IPS-18a (cell line): ENCODE measurements around the gene IL17RC.
"Not testable (repeated sequence)": the region's sequence is repeated elsewhere in the genome, so short reads cannot be mapped to it uniquely, and the experiment has no call there.

ENCODE experiments used
- H3K27ac ChIP-seq: one replicate; pipeline ENCODE4 v1.5.1; 2013; ENCODE audit warnings: low read length
- H3K27me3 ChIP-seq: one replicate; pipeline ENCODE4 v1.6.1; 2013; ENCODE audit warnings: mild to moderate bottlenecking, low read length; ENCODE audit not compliant: control insufficient read depth, insufficient read depth
- H3K36me3 ChIP-seq: one replicate; pipeline ENCODE4 v1.6.1; 2013; ENCODE audit warnings: low read depth, low read length; ENCODE audit not compliant: control insufficient read depth
- H3K4me1 ChIP-seq: one replicate; pipeline ENCODE4 v1.6.1; 2013; ENCODE audit warnings: low read depth, low read length; ENCODE audit not compliant: control insufficient read depth
- H3K4me3 ChIP-seq: one replicate; pipeline ENCODE4 v1.5.1; 2013; ENCODE audit warnings: low read length
- H3K9ac ChIP-seq: one replicate; pipeline ENCODE4 v1.6.1; 2013; ENCODE audit warnings: mild to moderate bottlenecking, low read length, moderate library complexity
- H3K9me3 ChIP-seq: one replicate; pipeline ENCODE4 v1.6.1; 2013; ENCODE audit warnings: low read depth, low read length; ENCODE audit not compliant: control insufficient read depth

Gene IL17RC

GRCh38 chr3:9883706-9884554 is 33.0 kb upstream of the IL17RC start:
- H3K27ac ChIP-seq, result no peak overlapping the region

GRCh38 chr3:9884555-9885165 is 32.2 kb upstream of the IL17RC start:
- Histone ChIP-seq H3K9ac (no peak overlapping the region), H3K4me3 (no peak overlapping the region), H3K4me1 (no peaks in the 10 kb centered on the region), H3K9me3 (no peaks in the 10 kb centered on the region), H3K27ac (no peak overlapping the region), H3K27me3 (no peaks in the 10 kb centered on the region), H3K36me3 (no peaks in the 10 kb centered on the region)

More at GRCh38 chr3:9883706-9884554, 33.0 kb upstream of the IL17RC start:
- Histone ChIP-seq H3K4me3 (no peak overlapping the region), H3K9me3 (no peaks in the 10 kb centered on the region), H3K27me3 (no peaks in the 10 kb centered on the region), H3K9ac (no peak overlapping the region), H3K36me3 (no peaks in the 10 kb centered on the region), H3K4me1 (no peaks in the 10 kb centered on the region)

GRCh38 chr3:9886328-9886727 is 30.6 kb upstream of the IL17RC start:
- no peak overlapping the region for H3K4me3 ChIP-seq
- no peaks in the 10 kb centered on the region for H3K36me3 ChIP-seq
- H3K4me1 ChIP-seq, result no peaks in the 10 kb centered on the region
- no peak overlapping the region for H3K9ac ChIP-seq
- H3K27me3 ChIP-seq, result no peaks in the 10 kb centered on the region
- no peaks in the 10 kb centered on the region for H3K9me3 ChIP-seq
- H3K27ac ChIP-seq, result no peak overlapping the region

- Histone ChIP-seq H3K27me3 (no peaks in the 10 kb centered on the region), H3K4me1 (peaks cover 3% of the 10 kb centered on the region), H3K4me3 (no peak overlapping the region), H3K9ac (no peak overlapping the region), H3K9me3 (no peaks in the 10 kb centered on the region), H3K36me3 (peaks cover 2% of the 10 kb centered on the region), H3K27ac (no peak overlapping the region)
Measured at GRCh38 chr3:9887480-9887879, 29.4 kb upstream of the IL17RC start.

GRCh38 chr3:9888540-9888939 is 28.4 kb upstream of the IL17RC start:
- Histone ChIP-seq H3K9ac (no peak overlapping the region), H3K4me3 (no peak overlapping the region), H3K27me3 (no peaks in the 10 kb centered on the region), H3K27ac (no peak overlapping the region), H3K36me3 (peaks cover 12% of the 10 kb centered on the region), H3K9me3 (no peaks in the 10 kb centered on the region), H3K4me1 (peaks cover 3% of the 10 kb centered on the region)

- peaks cover 16% of the 10 kb centered on the region for H3K36me3 ChIP-seq
- H3K4me1 ChIP-seq, result peaks cover 3% of the 10 kb centered on the region
- no peaks in the 10 kb centered on the region for H3K27me3 ChIP-seq
- no peak overlapping the region for H3K27ac ChIP-seq
- H3K9ac ChIP-seq, result no peak overlapping the region
- H3K4me3 ChIP-seq, result no peak overlapping the region
- H3K9me3 ChIP-seq, result no peaks in the 10 kb centered on the region
Measured at GRCh38 chr3:9889405-9889804, 27.5 kb upstream of the IL17RC start.

GRCh38 chr3:9890249-9891071 is 26.4 kb upstream of the IL17RC start, which contains the start of gene JAGN1:
Gene JAGN1 (plus strand): TSS chr3:9890610. CDS start chr3:9890723, 113 bp downstream.
- Histone ChIP-seq H3K27me3 (no peaks in the 10 kb centered on the region), H3K4me3 (peak within 1 kb of the TSS; percentile 91), H3K27ac (peak within 1 kb of the TSS; percentile 25), H3K9me3 (no peaks in the 10 kb centered on the region), H3K9ac (peak within 1 kb of the TSS; percentile 86), H3K36me3 (peaks cover 16% of the 10 kb centered on the region), H3K4me1 (peaks cover 3% of the 10 kb centered on the region)

GRCh38 chr3:9891072-9891622 is 25.8 kb upstream of the IL17RC start:
- Histone ChIP-seq H3K4me3 (peak overlapping the region; percentile 91), H3K27ac (peak overlapping the region; percentile 25), H3K4me1 (peaks cover 3% of the 10 kb centered on the region), H3K27me3 (no peaks in the 10 kb centered on the region), H3K36me3 (peaks cover 16% of the 10 kb centered on the region), H3K9me3 (no peaks in the 10 kb centered on the region), H3K9ac (peak overlapping the region; percentile 86)

GRCh38 chr3:9893739-9894138 is 23.2 kb upstream of the IL17RC start:
- no peaks in the 10 kb centered on the region for H3K9me3 ChIP-seq
- no peaks in the 10 kb centered on the region for H3K27me3 ChIP-seq
- no peak overlapping the region for H3K9ac ChIP-seq
- no peak overlapping the region for H3K27ac ChIP-seq
- H3K36me3 ChIP-seq, result peaks cover 16% of the 10 kb centered on the region
- no peak overlapping the region for H3K4me3 ChIP-seq
- H3K4me1 ChIP-seq, result peaks cover 3% of the 10 kb centered on the region

- H3K9me3 ChIP-seq, H3K4me1 ChIP-seq, H3K4me3 ChIP-seq, H3K27me3 ChIP-seq, H3K27ac ChIP-seq, H3K9ac ChIP-seq: not testable (repeated sequence)
- peaks cover 16% of the 10 kb centered on the region for H3K36me3 ChIP-seq
Measured at GRCh38 chr3:9895715-9896114, 21.2 kb upstream of the IL17RC start.

- peaks cover 16% of the 10 kb centered on the region for H3K36me3 ChIP-seq
- H3K9ac ChIP-seq, H3K27ac ChIP-seq: not testable (repeated sequence)
Measured at GRCh38 chr3:9896755-9897407, 20.0 kb upstream of the IL17RC start.

More at GRCh38 chr3:9896755-9897407, 20.0 kb upstream of the IL17RC start:
- not testable (repeated sequence) for H3K4me3 ChIP-seq, H3K4me1 ChIP-seq, H3K9me3 ChIP-seq, H3K27me3 ChIP-seq
